ENCODE results near the gene PCNX4.
A peak's percentile ranks its signal among the peaks of the same experiment; 100 is the strongest.

PCNX4 gene

GRCh38 chr14:60151715-60152114 is 60.0 kb downstream of the PCNX4 start:
- no peaks in the 10 kb centered on the region for H3K9me3 Mint-ChIP-seq (ENCODE audit: low read depth)
- no peaks in the 10 kb centered on the region for H3K27me3 Mint-ChIP-seq
- peaks cover 56% of the 10 kb centered on the region for H3K4me1 Mint-ChIP-seq (ENCODE audit: low read depth)
- H3K36me3 Mint-ChIP-seq = peaks cover 24% of the 10 kb centered on the region
- H3K27ac Mint-ChIP-seq = peak overlapping the region; percentile 92
- peak overlapping the region; percentile 52 for H3K4me3 Mint-ChIP-seq

- Mint-ChIP-seq H3K9me3 (ENCODE audit: low read depth) (no peaks in the 10 kb centered on the region), H3K27me3 (no peaks in the 10 kb centered on the region), H3K27ac (peak overlapping the region; percentile 91), H3K4me1 (ENCODE audit: low read depth) (peaks cover 75% of the 10 kb centered on the region), H3K36me3 (peaks cover 18% of the 10 kb centered on the region), H3K4me3 (peak overlapping the region; percentile 23)
Observed at GRCh38 chr14:60153991-60154390, 62.3 kb downstream of the PCNX4 start.

DNA sequence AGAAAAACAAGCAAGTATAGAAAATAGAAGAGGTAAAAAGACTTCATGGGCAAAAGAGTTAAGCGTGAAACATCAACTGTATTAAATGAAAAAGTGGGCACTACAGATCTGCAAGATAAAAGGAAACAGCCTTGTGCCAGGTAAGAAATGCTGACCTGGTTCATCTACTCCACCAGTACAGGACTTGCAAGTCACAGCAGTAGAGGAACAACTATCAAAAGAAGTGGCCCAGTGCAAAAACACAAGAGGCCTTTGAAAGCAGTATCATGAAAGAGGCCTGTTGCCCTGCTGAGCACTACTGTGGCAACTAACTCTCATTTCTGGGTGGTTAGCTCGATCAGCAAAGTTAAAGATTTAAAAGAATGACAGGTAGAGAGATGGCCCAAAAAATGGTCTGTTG is 62.9 kb downstream of the PCNX4 start:
- Mint-ChIP-seq H3K36me3 (peaks cover 16% of the 10 kb centered on the region), H3K27ac (peak overlapping the region; percentile 91), H3K4me1 (ENCODE audit: low read depth) (peaks cover 82% of the 10 kb centered on the region), H3K27me3 (no peaks in the 10 kb centered on the region), H3K9me3 (ENCODE audit: low read depth) (no peaks in the 10 kb centered on the region), H3K4me3 (peak overlapping the region; percentile 58)

GRCh38 chr14:60160422-60160821 is 68.7 kb downstream of the PCNX4 start:
- Mint-ChIP-seq H3K4me1 (ENCODE audit: low read depth) (peaks cover 80% of the 10 kb centered on the region), H3K9me3 (ENCODE audit: low read depth) (no peaks in the 10 kb centered on the region), H3K36me3 (peaks cover 2% of the 10 kb centered on the region), H3K27me3 (no peaks in the 10 kb centered on the region), H3K27ac (peak overlapping the region; percentile 64), H3K4me3 (no peak overlapping the region)

- Mint-ChIP-seq H3K4me1 (ENCODE audit: low read depth) (peaks cover 79% of the 10 kb centered on the region), H3K27ac (peak overlapping the region; percentile 84), H3K27me3 (no peaks in the 10 kb centered on the region), H3K9me3 (ENCODE audit: low read depth) (no peaks in the 10 kb centered on the region), H3K36me3 (peaks cover 2% of the 10 kb centered on the region), H3K4me3 (no peak overlapping the region)
Observed at GRCh38 chr14:60161196-60162107, 69.7 kb downstream of the PCNX4 start.

DNA sequence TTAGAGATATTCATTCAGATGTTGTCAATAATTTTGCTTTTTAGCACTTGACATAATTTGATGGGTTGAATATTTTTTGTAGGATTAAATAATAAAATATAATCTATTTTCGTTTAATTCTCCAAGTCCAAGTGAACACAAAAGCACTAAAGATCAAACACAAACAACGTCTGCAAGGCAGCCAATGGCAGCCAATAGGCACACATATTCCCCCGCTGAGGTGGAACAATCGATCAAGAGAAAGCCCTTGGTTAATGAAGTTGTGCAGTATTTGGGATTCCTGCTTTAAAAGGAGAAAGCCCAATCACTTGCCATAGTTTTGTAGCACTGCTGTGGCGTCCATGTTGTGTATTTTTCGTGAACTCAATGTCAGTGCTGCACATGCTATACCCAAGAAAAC is 72.0 kb downstream of the PCNX4 start:
- Mint-ChIP-seq H3K27ac (no peak overlapping the region), H3K27me3 (no peaks in the 10 kb centered on the region), H3K36me3 (peaks cover 2% of the 10 kb centered on the region), H3K9me3 (ENCODE audit: low read depth) (no peaks in the 10 kb centered on the region), H3K4me1 (ENCODE audit: low read depth) (peaks cover 64% of the 10 kb centered on the region), H3K4me3 (peak overlapping the region; percentile 97)

DNA sequence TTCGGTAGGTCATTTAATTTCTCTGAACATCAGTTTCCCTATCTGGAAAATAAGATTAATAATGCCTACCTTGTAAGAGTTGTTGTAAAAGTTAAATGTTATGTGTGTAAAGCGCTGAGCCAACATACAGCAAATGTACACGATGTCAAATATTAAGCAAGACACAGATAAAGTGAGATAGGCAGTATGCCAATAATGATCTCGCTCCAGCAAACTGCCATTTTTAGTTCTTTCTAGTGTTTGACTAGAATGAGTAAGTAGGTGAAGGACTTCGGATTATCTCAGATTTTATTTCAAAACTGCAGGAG is 72.6 kb downstream of the PCNX4 start:
- Mint-ChIP-seq H3K4me1 (ENCODE audit: low read depth) (peaks cover 57% of the 10 kb centered on the region), H3K36me3 (peaks cover 2% of the 10 kb centered on the region), H3K9me3 (ENCODE audit: low read depth) (no peaks in the 10 kb centered on the region), H3K27ac (peak overlapping the region; percentile 98), H3K27me3 (no peaks in the 10 kb centered on the region), H3K4me3 (peak overlapping the region; percentile 97)

GRCh38 chr14:60164712-60165546 is 73.2 kb downstream of the PCNX4 start, which contains the start of gene DHRS7:
Gene DHRS7, minus strand, starts transcription at chr14:60165398. Its CDS starts 89 bp downstream, at chr14:60165309.
- Mint-ChIP-seq H3K9me3 (ENCODE audit: low read depth) (no peaks in the 10 kb centered on the region), H3K4me1 (ENCODE audit: low read depth) (peaks cover 52% of the 10 kb centered on the region), H3K27me3 (no peaks in the 10 kb centered on the region), H3K36me3 (no peaks in the 10 kb centered on the region), H3K27ac (peak within 1 kb of the TSS; percentile 98), H3K4me3 (peak within 1 kb of the TSS; percentile 97)

DNA sequence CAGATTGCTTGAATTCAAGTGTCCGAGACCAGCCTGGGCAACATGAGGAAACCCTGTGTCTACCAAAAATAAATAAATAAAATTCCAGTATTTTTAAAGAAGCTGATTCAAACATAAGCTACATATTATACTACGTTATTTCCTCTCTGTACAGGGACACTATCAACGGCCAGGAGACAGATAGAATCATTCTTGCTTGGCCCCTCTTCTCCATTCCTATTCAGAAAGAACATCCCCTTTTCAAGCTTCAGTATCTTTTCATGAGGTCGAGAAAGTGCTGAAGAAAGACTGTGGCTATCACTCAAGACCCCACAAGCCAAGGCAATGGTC is 73.8 kb downstream of the PCNX4 start:
- no peaks in the 10 kb centered on the region for H3K9me3 Mint-ChIP-seq (ENCODE audit: low read depth)
- H3K27ac Mint-ChIP-seq = peak overlapping the region; percentile 97
- H3K4me1 Mint-ChIP-seq (ENCODE audit: low read depth) = peaks cover 49% of the 10 kb centered on the region
- no peaks in the 10 kb centered on the region for H3K36me3 Mint-ChIP-seq
- peak overlapping the region; percentile 89 for H3K4me3 Mint-ChIP-seq
- H3K27me3 Mint-ChIP-seq = no peaks in the 10 kb centered on the region

GRCh38 chr14:60166142-60166541 is 74.4 kb downstream of the PCNX4 start:
- peaks cover 43% of the 10 kb centered on the region for H3K4me1 Mint-ChIP-seq (ENCODE audit: low read depth)
- peak overlapping the region; percentile 97 for H3K27ac Mint-ChIP-seq
- H3K36me3 Mint-ChIP-seq = no peaks in the 10 kb centered on the region
- H3K27me3 Mint-ChIP-seq = no peaks in the 10 kb centered on the region
- H3K4me3 Mint-ChIP-seq = peak overlapping the region; percentile 89
- H3K9me3 Mint-ChIP-seq (ENCODE audit: low read depth) = no peaks in the 10 kb centered on the region

- Mint-ChIP-seq H3K27me3 (no peaks in the 10 kb centered on the region), H3K4me3 (no peak overlapping the region), H3K4me1 (ENCODE audit: low read depth) (peaks cover 13% of the 10 kb centered on the region), H3K27ac (no peak overlapping the region), H3K36me3 (no peaks in the 10 kb centered on the region), H3K9me3 (ENCODE audit: low read depth) (no peaks in the 10 kb centered on the region)
Observed at GRCh38 chr14:60169722-60170121, 78.0 kb downstream of the PCNX4 start.

DNA sequence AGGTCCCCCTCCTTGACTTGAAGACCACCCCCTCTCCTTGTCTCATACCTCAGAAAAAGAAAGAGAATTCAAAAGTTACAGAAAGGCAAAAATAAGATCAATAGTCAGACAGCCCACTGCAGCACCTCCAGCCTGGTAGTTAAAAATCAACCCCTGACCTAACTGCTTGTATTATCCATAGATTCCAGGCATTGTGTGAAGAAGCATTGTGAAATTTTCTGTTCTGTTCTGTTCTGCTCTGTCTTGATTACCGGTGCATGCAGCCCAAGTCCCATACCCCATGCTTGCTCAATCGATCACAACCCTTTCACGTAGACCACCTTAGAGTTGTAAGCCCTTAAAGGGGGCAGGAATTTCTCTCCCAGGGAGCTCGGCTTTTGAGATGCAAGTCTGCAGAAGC is 79.2 kb downstream of the PCNX4 start:
- no peak overlapping the region for H3K27ac Mint-ChIP-seq
- no peak overlapping the region for H3K4me3 Mint-ChIP-seq
- peaks cover 8% of the 10 kb centered on the region for H3K4me1 Mint-ChIP-seq (ENCODE audit: low read depth)
- peaks cover 3% of the 10 kb centered on the region for H3K27me3 Mint-ChIP-seq
- H3K36me3 Mint-ChIP-seq = no peaks in the 10 kb centered on the region
- no peaks in the 10 kb centered on the region for H3K9me3 Mint-ChIP-seq (ENCODE audit: low read depth)

GRCh38 chr14:60171690-60172089 is 80.0 kb downstream of the PCNX4 start:
- Mint-ChIP-seq H3K9me3 (ENCODE audit: low read depth) (no peaks in the 10 kb centered on the region), H3K27me3 (peaks cover 5% of the 10 kb centered on the region), H3K4me3 (no peak overlapping the region), H3K27ac (no peak overlapping the region), H3K36me3 (no peaks in the 10 kb centered on the region), H3K4me1 (ENCODE audit: low read depth) (peaks cover under 1% of the 10 kb centered on the region)

DNA sequence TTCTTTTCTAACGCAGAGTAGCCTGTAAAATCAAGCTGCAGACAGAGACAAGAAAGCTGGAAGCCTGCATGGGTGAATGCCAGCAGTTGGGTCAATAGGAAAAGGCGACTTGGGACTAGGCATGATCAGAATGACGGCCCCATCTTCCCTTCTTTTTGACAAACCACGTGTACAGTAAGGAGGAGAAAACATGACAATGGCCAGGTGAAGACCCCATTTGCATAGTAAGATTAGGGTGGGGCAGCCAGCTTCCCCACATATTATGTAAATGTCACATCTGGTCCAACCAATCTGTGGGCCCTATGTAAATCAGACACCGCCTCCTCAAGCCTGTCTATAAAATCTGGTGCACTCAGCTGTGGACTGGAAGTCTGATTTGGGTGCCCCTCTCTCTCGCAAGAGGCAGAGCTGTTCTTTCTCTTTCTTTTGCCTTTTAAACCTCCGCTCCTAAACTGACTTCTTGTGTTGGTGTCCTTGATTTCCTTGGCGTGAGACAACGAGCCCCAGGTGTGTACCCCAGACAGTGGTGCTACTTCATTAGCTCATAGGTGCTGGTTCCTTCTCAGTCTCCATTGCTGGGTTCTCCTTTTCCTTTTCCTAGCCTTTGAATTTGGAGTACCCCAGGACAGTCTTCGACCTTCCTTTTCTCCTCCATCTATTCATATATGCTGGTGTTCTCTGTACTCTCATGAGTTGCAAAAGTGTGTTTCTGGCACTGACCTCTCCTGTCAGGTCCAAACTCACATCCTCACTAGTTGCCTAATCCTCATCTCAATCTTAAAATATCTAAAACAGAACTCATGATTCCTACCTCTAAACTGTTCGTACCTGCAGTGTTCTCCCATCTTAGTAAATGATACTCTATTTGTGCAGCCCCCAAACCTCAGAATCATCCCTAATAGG is 82.9 kb downstream of the PCNX4 start:
- Mint-ChIP-seq H3K9me3 (ENCODE audit: low read depth) (no peaks in the 10 kb centered on the region), H3K4me3 (no peak overlapping the region), H3K27me3 (peaks cover 6% of the 10 kb centered on the region), H3K36me3 (no peaks in the 10 kb centered on the region), H3K27ac (no peak overlapping the region), H3K4me1 (ENCODE audit: low read depth) (no peaks in the 10 kb centered on the region)
